Measurements from ENCODE around the gene PROX1.

The PROX1 gene

DNA sequence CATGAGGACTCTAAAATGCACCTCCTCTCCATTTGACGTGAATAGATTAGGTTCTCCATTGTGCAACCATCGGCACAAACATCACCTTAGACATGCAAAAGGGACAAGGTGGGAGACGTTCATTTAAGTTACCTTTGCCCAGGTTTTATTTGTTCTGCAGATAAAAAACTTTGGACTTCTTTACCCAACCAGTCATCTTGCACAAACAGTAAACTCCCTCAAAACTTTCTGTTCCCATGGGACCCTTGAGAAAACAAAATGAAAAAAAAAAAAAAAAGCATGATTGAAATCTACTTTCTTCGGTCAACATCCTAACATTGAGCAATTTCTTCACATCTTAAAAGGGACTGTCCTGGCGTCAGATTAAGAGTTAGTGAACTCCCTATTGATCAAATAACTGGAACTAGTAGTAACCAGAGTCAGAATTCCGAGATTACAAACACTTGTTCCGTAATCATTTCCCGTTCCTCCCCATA lies 31.4 kb upstream of the PROX1 start:
- no peaks in the 10 kb centered on the region for H3K79me2 ChIP-seq (ENCODE audit: low read length)
- H4K20me1 ChIP-seq (ENCODE audit: insufficient read depth, low read length): no peaks in the 10 kb centered on the region
- H3K27ac ChIP-seq (ENCODE audit: low read length): no peak overlapping the region
- no peak overlapping the region for H3K9ac ChIP-seq (ENCODE audit: low read length)
- no peak overlapping the region for H3K4me3 ChIP-seq (ENCODE audit: low read length)
- no peak overlapping the region for H2AFZ ChIP-seq (ENCODE audit: low read depth, low read length)
- no peaks in the 10 kb centered on the region for H3K4me1 ChIP-seq (ENCODE audit: low read length)
- H3K4me2 ChIP-seq (ENCODE audit: low read length): no peak overlapping the region
- peaks cover 13% of the 10 kb centered on the region for H3K27me3 ChIP-seq (ENCODE audit: low read depth, low read length)
- H3K9me3 ChIP-seq (ENCODE audit: insufficient read depth, low read length): no peaks in the 10 kb centered on the region
- TF ChIP-seq CTCF (IDR thresholded peaks at IDR 0.05; ENCODE audit: low read depth, low read length): no peak
- no peak for TF ChIP-seq EZH2phosphoT487 (IDR thresholded peaks at IDR 0.05; ENCODE audit: low read depth)
- no peaks in the 10 kb centered on the region for H3K36me3 ChIP-seq (replicated peaks; ENCODE audit: low read depth, low read length)

GRCh38 chr1:213958346-213958745 lies 29.4 kb upstream of the PROX1 start:
- no peaks in the 10 kb centered on the region for H4K20me1 ChIP-seq (ENCODE audit: insufficient read depth, low read length)
- TF ChIP-seq EZH2phosphoT487 (IDR thresholded peaks at IDR 0.05; ENCODE audit: low read depth) (no peak), CTCF (IDR thresholded peaks at IDR 0.05; ENCODE audit: low read depth, low read length) (no peak)
- no peak overlapping the region for H3K27ac ChIP-seq (ENCODE audit: low read length)
- no peak overlapping the region for H3K9ac ChIP-seq (ENCODE audit: low read length)
- H3K4me1 ChIP-seq (ENCODE audit: low read length): no peaks in the 10 kb centered on the region
- H3K9me3 ChIP-seq (ENCODE audit: insufficient read depth, low read length): no peaks in the 10 kb centered on the region
- no peak overlapping the region for H2AFZ ChIP-seq (ENCODE audit: low read depth, low read length)
- no peak overlapping the region for H3K4me2 ChIP-seq (ENCODE audit: low read length)
- H3K27me3 ChIP-seq (ENCODE audit: low read depth, low read length): peaks cover 25% of the 10 kb centered on the region
- H3K36me3 ChIP-seq (replicated peaks; ENCODE audit: low read depth, low read length): no peaks in the 10 kb centered on the region
- H3K4me3 ChIP-seq (ENCODE audit: low read length): no peak overlapping the region
- no peaks in the 10 kb centered on the region for H3K79me2 ChIP-seq (ENCODE audit: low read length)

DNA sequence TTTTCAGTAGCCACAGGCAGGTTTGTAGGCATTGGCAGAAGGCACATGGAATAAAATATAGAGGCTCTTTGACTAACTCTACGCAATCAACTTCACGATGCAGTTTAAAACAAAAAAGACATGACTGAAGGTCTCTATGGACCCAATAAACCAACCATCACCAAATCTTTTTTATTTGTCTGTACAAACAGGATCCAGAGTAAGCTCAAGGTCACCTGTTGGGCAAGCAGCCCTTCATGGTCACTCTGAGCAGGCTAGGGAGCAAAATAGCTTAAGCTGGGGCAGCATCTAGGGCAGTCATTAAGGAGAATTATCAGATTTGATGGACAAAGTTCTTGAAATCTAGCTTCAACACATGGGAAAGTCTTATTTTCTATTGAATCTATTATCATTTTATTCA lies 26.8 kb upstream of the PROX1 start:
- Histone ChIP-seq H3K9me3 (ENCODE audit: insufficient read depth, low read length) (no peaks in the 10 kb centered on the region), H3K27ac (ENCODE audit: low read length) (no peak overlapping the region), H3K4me1 (ENCODE audit: low read length) (no peaks in the 10 kb centered on the region), H3K4me3 (ENCODE audit: low read length) (no peak overlapping the region), H3K79me2 (ENCODE audit: low read length) (no peaks in the 10 kb centered on the region), H3K4me2 (ENCODE audit: low read length) (no peak overlapping the region), H3K36me3 (replicated peaks; ENCODE audit: low read depth, low read length) (no peaks in the 10 kb centered on the region), H4K20me1 (ENCODE audit: insufficient read depth, low read length) (no peaks in the 10 kb centered on the region), H2AFZ (ENCODE audit: low read depth, low read length) (no peak overlapping the region), H3K27me3 (ENCODE audit: low read depth, low read length) (peaks cover 25% of the 10 kb centered on the region), H3K9ac (ENCODE audit: low read length) (no peak overlapping the region)
- no peak for TF ChIP-seq EZH2phosphoT487 (IDR thresholded peaks at IDR 0.05; ENCODE audit: low read depth)
- no peak for TF ChIP-seq CTCF (IDR thresholded peaks at IDR 0.05; ENCODE audit: low read depth, low read length)

- H3K27me3 ChIP-seq (ENCODE audit: low read depth, low read length): peaks cover 25% of the 10 kb centered on the region
- H3K4me3 ChIP-seq (ENCODE audit: low read length): no peak overlapping the region
- TF ChIP-seq EZH2phosphoT487 (IDR thresholded peaks at IDR 0.05; ENCODE audit: low read depth): no peak
- TF ChIP-seq CTCF (IDR thresholded peaks at IDR 0.05; ENCODE audit: low read depth, low read length): no peak
- no peaks in the 10 kb centered on the region for H3K79me2 ChIP-seq (ENCODE audit: low read length)
- no peak overlapping the region for H3K9ac ChIP-seq (ENCODE audit: low read length)
- no peaks in the 10 kb centered on the region for H4K20me1 ChIP-seq (ENCODE audit: insufficient read depth, low read length)
- H3K9me3 ChIP-seq (ENCODE audit: insufficient read depth, low read length): no peaks in the 10 kb centered on the region
- no peak overlapping the region for H3K4me2 ChIP-seq (ENCODE audit: low read length)
- no peak overlapping the region for H3K27ac ChIP-seq (ENCODE audit: low read length)
- no peaks in the 10 kb centered on the region for H3K36me3 ChIP-seq (replicated peaks; ENCODE audit: low read depth, low read length)
- no peaks in the 10 kb centered on the region for H3K4me1 ChIP-seq (ENCODE audit: low read length)
- H2AFZ ChIP-seq (ENCODE audit: low read depth, low read length): no peak overlapping the region
These were observed 25.3 kb upstream of the PROX1 start for GRCh38 chr1:213962508-213962907.
